Testis (tissue), 2 donors: ENCODE measurements around the gene ZNF33B.

ENCODE experiments used
- CTCF ChIP-seq, 3 experiments: fragments of 450-650 bp in 2 of 3; fragments of 200-600 bp in 1 of 3; sonication (generic) in 1 of 3; IDR thresholded peaks; one replicate each; pipeline ENCODE4 v1.5.1; 2016 to 2019; ENCODE audit warnings: antibody characterized with exemption in 3 of 3, mild to moderate bottlenecking in 2 of 3, moderate library complexity in 1 of 3
- POLR2A ChIP-seq: fragments of 450-650 bp; IDR thresholded peaks from one replicate; pipeline ENCODE4 v1.6.1; 2017; ENCODE audit warnings: antibody characterized with exemption, mild to moderate bottlenecking, moderate library complexity

DNA sequence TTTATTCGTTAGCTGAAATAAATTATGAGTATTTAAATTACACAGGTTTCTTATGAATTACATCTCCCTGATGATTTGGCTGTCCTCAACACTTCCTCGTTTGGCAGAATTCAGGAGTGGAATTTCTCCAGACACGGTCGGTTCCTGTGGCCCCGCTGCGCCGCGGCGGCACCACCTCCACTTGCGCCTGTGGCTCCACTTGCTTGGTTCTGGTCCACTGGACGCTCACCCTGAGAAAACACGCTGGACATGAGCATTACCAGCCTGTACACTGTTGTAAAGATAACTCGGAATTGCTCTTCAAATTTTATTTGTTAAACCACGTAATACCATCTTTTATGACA is 85.3 kb downstream of the ZNF33B start:
- TF ChIP-seq CTCF (IDR thresholded peaks at IDR 0.05) (no peak), POLR2A (no peak)
